Panc1 (cell line): Measurements from ENCODE around the gene ROR1.

ENCODE experiments used
- POLR2AphosphoS5 ChIP-seq: IDR thresholded peaks from 2 replicates; pipeline ENCODE4 v1.6.1; 2012; ENCODE audit warnings: mild to moderate bottlenecking, low read depth, low read length, moderate library complexity
- SIN3A ChIP-seq: IDR thresholded peaks from 2 replicates; pipeline ENCODE4 v1.6.1; 2012; ENCODE audit warnings: low read depth, mild to moderate bottlenecking, low read length, moderate library complexity, borderline replicate concordance; ENCODE audit not compliant: insufficient read depth
- TF ChIP-seq, protein P1 (sequence below): fragments of 450-650 bp; IDR thresholded peaks from 2 replicates; pipeline ENCODE4 v1.5.1; 2017; ENCODE audit warnings: mild to moderate bottlenecking
- TF ChIP-seq, protein P2 (sequence below), 2 experiments: IDR thresholded peaks; 2 replicates each; pipeline ENCODE4 v1.6.1; 2011 to 2012; ENCODE audit warnings: low read depth in 2 of 2, control low read depth in 1 of 2, low read length in 1 of 2, mild to moderate bottlenecking in 1 of 2, moderate library complexity in 1 of 2; ENCODE audit not compliant: insufficient read depth in 1 of 2

DNA sequence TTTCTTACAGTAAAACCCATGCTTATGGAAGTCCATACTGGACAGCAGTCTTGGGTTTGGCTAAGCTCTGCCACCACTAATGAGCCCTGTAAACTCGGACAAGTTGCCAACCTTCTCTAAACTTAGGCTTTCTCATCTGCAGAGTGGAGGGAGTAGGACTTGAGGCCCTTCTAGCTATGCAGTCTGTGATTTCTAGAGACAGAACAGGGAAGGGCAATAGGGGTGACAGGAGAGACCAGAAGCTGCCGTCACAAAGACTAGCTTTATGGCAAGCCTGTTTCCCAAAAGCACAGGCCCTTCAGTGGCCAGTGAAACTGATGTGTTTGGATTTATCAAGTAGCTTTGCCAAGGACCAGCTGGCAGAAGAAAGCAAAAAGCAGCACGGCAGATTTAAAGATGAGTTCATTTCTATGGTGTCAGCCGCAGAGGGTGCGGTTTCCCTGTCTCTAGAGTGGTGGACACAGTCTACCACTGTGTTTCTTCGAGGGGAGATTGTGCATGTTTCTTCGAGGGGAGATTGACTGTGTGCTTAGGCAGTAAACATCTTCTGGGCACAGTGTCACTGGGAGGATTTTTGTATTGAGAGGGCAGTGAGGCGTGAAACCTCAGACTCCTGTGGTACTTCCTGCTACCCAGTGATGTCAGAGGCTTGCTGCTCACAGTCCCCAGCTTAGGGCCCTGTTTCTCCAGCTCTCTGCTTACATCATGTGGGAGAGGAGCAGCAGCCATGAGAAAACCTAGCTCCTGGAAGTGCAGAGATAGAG is 119.0 kb downstream of the ROR1 start:
- no peak for TF ChIP-seq POLR2AphosphoS5
- TF ChIP-seq, protein P1, sequence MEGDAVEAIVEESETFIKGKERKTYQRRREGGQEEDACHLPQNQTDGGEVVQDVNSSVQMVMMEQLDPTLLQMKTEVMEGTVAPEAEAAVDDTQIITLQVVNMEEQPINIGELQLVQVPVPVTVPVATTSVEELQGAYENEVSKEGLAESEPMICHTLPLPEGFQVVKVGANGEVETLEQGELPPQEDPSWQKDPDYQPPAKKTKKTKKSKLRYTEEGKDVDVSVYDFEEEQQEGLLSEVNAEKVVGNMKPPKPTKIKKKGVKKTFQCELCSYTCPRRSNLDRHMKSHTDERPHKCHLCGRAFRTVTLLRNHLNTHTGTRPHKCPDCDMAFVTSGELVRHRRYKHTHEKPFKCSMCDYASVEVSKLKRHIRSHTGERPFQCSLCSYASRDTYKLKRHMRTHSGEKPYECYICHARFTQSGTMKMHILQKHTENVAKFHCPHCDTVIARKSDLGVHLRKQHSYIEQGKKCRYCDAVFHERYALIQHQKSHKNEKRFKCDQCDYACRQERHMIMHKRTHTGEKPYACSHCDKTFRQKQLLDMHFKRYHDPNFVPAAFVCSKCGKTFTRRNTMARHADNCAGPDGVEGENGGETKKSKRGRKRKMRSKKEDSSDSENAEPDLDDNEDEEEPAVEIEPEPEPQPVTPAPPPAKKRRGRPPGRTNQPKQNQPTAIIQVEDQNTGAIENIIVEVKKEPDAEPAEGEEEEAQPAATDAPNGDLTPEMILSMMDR = no peak
- TF ChIP-seq SIN3A = no peak
- TF ChIP-seq, protein P2, sequence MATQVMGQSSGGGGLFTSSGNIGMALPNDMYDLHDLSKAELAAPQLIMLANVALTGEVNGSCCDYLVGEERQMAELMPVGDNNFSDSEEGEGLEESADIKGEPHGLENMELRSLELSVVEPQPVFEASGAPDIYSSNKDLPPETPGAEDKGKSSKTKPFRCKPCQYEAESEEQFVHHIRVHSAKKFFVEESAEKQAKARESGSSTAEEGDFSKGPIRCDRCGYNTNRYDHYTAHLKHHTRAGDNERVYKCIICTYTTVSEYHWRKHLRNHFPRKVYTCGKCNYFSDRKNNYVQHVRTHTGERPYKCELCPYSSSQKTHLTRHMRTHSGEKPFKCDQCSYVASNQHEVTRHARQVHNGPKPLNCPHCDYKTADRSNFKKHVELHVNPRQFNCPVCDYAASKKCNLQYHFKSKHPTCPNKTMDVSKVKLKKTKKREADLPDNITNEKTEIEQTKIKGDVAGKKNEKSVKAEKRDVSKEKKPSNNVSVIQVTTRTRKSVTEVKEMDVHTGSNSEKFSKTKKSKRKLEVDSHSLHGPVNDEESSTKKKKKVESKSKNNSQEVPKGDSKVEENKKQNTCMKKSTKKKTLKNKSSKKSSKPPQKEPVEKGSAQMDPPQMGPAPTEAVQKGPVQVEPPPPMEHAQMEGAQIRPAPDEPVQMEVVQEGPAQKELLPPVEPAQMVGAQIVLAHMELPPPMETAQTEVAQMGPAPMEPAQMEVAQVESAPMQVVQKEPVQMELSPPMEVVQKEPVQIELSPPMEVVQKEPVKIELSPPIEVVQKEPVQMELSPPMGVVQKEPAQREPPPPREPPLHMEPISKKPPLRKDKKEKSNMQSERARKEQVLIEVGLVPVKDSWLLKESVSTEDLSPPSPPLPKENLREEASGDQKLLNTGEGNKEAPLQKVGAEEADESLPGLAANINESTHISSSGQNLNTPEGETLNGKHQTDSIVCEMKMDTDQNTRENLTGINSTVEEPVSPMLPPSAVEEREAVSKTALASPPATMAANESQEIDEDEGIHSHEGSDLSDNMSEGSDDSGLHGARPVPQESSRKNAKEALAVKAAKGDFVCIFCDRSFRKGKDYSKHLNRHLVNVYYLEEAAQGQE (IDR thresholded peaks at IDR 0.05; ENCODE audit: insufficient read depth in 1 of 2, low read depth in 2 of 2, low read length in 1 of 2) = no peak
